Pancreas (tissue), 10 donors: Measurements from ENCODE around the gene EEF2. TPM values are rescaled to one million over a fixed set of nuclear protein-coding genes. Genes with fewer than 3 reads are reported as not detected.

Experiments
- ATAC-seq, 4 donors: fragments of 200-7000 bp; cut with Tn5 transposase; one replicate each; pipeline versions ENCODE4 v1.8.0 to v1.9.1; 2020; ENCODE audit warnings: mild to moderate bottlenecking in 4 of 4, moderate library complexity in 4 of 4
- DNase-seq, 6 donors: peaks; one replicate each; pipeline ENCODE4 v3.0.0-alpha.2; 2020
- FAIRE-seq: peaks from 2 replicates; lab custom pipeline; 2012; peaks lifted over from hg19 to GRCh38; lab: Jason Lieb, UNC
- H3K27ac ChIP-seq, 4 donors: fragments of 200-600 bp; sonication (generic); 1 replicate in 3 of 4; 2 replicates in 1 of 4; pipeline versions ENCODE4 v1.5.0 to v1.8.0; 2020
- H3K27me3 ChIP-seq, 4 donors: fragments of 200-600 bp; one replicate each; pipeline ENCODE4 v1.8.0; 2021
- H3K36me3 ChIP-seq, 3 donors: fragments of 200-600 bp; sonication (generic) in 1 of 3; one replicate each; pipeline versions ENCODE4 v1.5.0 to v1.8.0; 2020 to 2021
- H3K4me1 ChIP-seq, 3 donors: fragments of 200-600 bp; one replicate each; pipeline ENCODE4 v1.8.0; 2021
- H3K4me3 ChIP-seq, 4 donors: fragments of 200-600 bp; sonication (generic) in 2 of 4; one replicate each; pipeline versions ENCODE4 v1.5.0 to v1.8.0; 2020 to 2021
- H3K9me3 ChIP-seq, 4 donors: fragments of 200-600 bp; one replicate each; pipeline ENCODE4 v1.8.0; 2021
- CTCF ChIP-seq, 4 donors: fragments of 200-600 bp; sonication (generic) in 3 of 4; IDR thresholded peaks; one replicate each; pipeline versions ENCODE4 v1.5.0 to v1.8.0; 2021; ENCODE audit warnings: antibody characterized with exemption in 4 of 4
- WGBS, 2 donors: extraction: QIAGEN DNeasy Blood & Tissue Kit; methylation state at CpG; one replicate each; pipeline ENCODE4 v1.1.7; 2013; 5-methylcytosine and 5-hydroxymethylcytosine counted together
- intact Hi-C, 3 donors: fragments of 100-400 bp; cut with DNase I; formaldehyde crosslinking; loops; one replicate each; pipeline versions ENCODE4 v1.11.1 to v1.14.2; 2022
- polyA plus RNA-seq, 2 donors: library from polyadenylated mRNA; stranded (reverse); fragments of 200-250 nt; gene quantifications; one replicate each; pipeline ENCODE4 v1.2.3, GENCODE V29; 2013
- total RNA-seq, 6 donors: library from RNA; stranded (reverse); fragmentation: NEBNext Ultra II Directional in 4 of 6; extraction: Animal tissue kit (Norgen Biotek cat#: 25700) in 4 of 6; gene quantifications; one replicate each; pipeline versions ENCODE4 v1.2.1 to v1.2.4, GENCODE V29; 2021 to 2023
- donor health status: healthy with polysubstance abuse.
- donor health status: DM: no; HTN: no; CAD: no; lungs with moderate emphysema.
- donor health status: DM: no; HTN: no; CAD: no.
- donor health status: control.
- donor health status: control.
- donor health status: Bipolar disorder and iron deficiency.
- donor health status: DM: yes; HTN: yes; CAD: no.
- donor health status: DM: no; HTN: no; CAD: no.
- donor health status: DM: no; HTN: no; CAD: no.
- donor health status: DM: yes; HTN: yes; CAD: no.

Gene EEF2
- total and polyA plus RNA-seq, 8 donors, result 545 to 4,238 (median 2,452) TPM

- H3K27ac ChIP-seq, result no peak overlapping the region
- TF ChIP-seq CTCF (IDR thresholded peaks at IDR 0.05), result no peak
- peaks cover 0 to 30% (median 0%) of the 10 kb centered on the region in 3 donors for H3K36me3 ChIP-seq
- intact Hi-C loops, result no loop called here
- H3K4me3 ChIP-seq, result no peak overlapping the region
- ATAC-seq, result no peak
- H3K9me3 ChIP-seq, result no peaks in the 10 kb centered on the region
- no peaks in the 10 kb centered on the region for H3K4me1 ChIP-seq
- FAIRE-seq, result no peak
- H3K27me3 ChIP-seq, result no peaks in the 10 kb centered on the region
- peak in 2 of 6 donors; percentile 24 to 67 for DNase-seq
- 75 to 78% methylated on average over 11 of the region's 11 CpGs for WGBS, 2 donors
These were observed 46.2 kb upstream of the EEF2 start for GRCh38 chr19:4031420-4031819.

- no peak overlapping the region for H3K27ac ChIP-seq
- H3K9me3 ChIP-seq, result no peaks in the 10 kb centered on the region
- no peaks in the 10 kb centered on the region for H3K27me3 ChIP-seq
- H3K4me3 ChIP-seq, result no peak overlapping the region
- peak in 3 of 6 donors; percentile 28 to 58 (median 52) for DNase-seq
- intact Hi-C loops, result no loop called here
- no peaks in the 10 kb centered on the region for H3K4me1 ChIP-seq
- peaks cover 0 to 30% (median 0%) of the 10 kb centered on the region in 3 donors for H3K36me3 ChIP-seq
- no peak for ATAC-seq
- TF ChIP-seq CTCF (IDR thresholded peaks at IDR 0.05), result no peak
- no peak for FAIRE-seq
- WGBS, 2 donors, result 81 to 85% methylated on average over 9 of the region's 9 CpGs
These were observed 45.7 kb upstream of the EEF2 start for GRCh38 chr19:4030981-4031380.

- 91 to 96% methylated on average over 6 of the region's 6 CpGs for WGBS, 2 donors
- DNase-seq (no peak), FAIRE-seq (no peak), ATAC-seq (no peak)
- intact Hi-C loops, result no loop called here
- no peaks in the 10 kb centered on the region for H3K4me1 ChIP-seq
- H3K27ac ChIP-seq, result no peak overlapping the region
- no peaks in the 10 kb centered on the region for H3K9me3 ChIP-seq
- no peaks in the 10 kb centered on the region for H3K27me3 ChIP-seq
- TF ChIP-seq CTCF (IDR thresholded peaks at IDR 0.05), result no peak
- peaks cover 0 to 32% (median 0%) of the 10 kb centered on the region in 3 donors for H3K36me3 ChIP-seq
- no peak overlapping the region for H3K4me3 ChIP-seq
These were observed 45.3 kb upstream of the EEF2 start for GRCh38 chr19:4030552-4030951.

- TF ChIP-seq CTCF (IDR thresholded peaks at IDR 0.05), result no peak
- DNase-seq (no peak), FAIRE-seq (no peak), ATAC-seq (no peak)
- 95 to 96% methylated on average over 18 of the region's 18 CpGs for WGBS, 2 donors
- intact Hi-C loops, result no loop called here
- no peaks in the 10 kb centered on the region for H3K9me3 ChIP-seq
- peaks cover 0 to 37% (median 0%) of the 10 kb centered on the region in 3 donors for H3K36me3 ChIP-seq
- H3K4me3 ChIP-seq, result no peak overlapping the region
- H3K4me1 ChIP-seq, result no peaks in the 10 kb centered on the region
- H3K27ac ChIP-seq, result no peak overlapping the region
- no peaks in the 10 kb centered on the region for H3K27me3 ChIP-seq
These were observed 44.0 kb upstream of the EEF2 start for GRCh38 chr19:4029247-4029614.

GRCh38 chr19:4028334-4029246 is 43.3 kb upstream of the EEF2 start:
- no peaks in the 10 kb centered on the region for H3K9me3 ChIP-seq
- H3K27me3 ChIP-seq, result no peaks in the 10 kb centered on the region
- no peak overlapping the region for H3K4me3 ChIP-seq
- no peak overlapping the region for H3K27ac ChIP-seq
- no peak for TF ChIP-seq CTCF (IDR thresholded peaks at IDR 0.05)
- DNase-seq (peak in 2 of 6 donors; percentile 33 to 72), ATAC-seq (no peak), FAIRE-seq (no peak)
- H3K36me3 ChIP-seq, result peaks cover 0 to 30% (median 0%) of the 10 kb centered on the region in 3 donors
- H3K4me1 ChIP-seq, result no peaks in the 10 kb centered on the region
- WGBS, 2 donors, result 92% methylated on average over 46 to 48 of the region's 48 CpGs
- intact Hi-C loops, result no loop called here
